ENCODE results near the gene NKPD1.

The NKPD1 gene

GRCh38 chr19:45150180-45150579 is 10.6 kb downstream of the NKPD1 start:
- Histone ChIP-seq H3K27ac (ENCODE audit: low read depth, low read length) (no peak overlapping the region), H3K9ac (ENCODE audit: low read length in 5 of 5) (no peak overlapping the region), H3K36me3 (ENCODE audit: control insufficient read depth in 5 of 5, insufficient read depth in 5 of 5, low read length in 5 of 5) (peaks cover 0 to 20% (median 11%) of the 10 kb centered on the region in 5 donors), H3K4me1 (ENCODE audit: control insufficient read depth in 5 of 5, insufficient read depth in 5 of 5, low read length in 5 of 5) (peaks cover 0 to 28% (median 27%) of the 10 kb centered on the region in 5 donors), H3K9me3 (ENCODE audit: control insufficient read depth in 5 of 5, low read length in 5 of 5) (no peaks in the 10 kb centered on the region), H3K27me3 (ENCODE audit: control insufficient read depth in 5 of 5, insufficient read depth in 4 of 5, low read length in 5 of 5) (peaks cover 21 to 43% (median 36%) of the 10 kb centered on the region in 5 donors), H3K4me3 (ENCODE audit: low read depth in 1 of 5, low read length in 5 of 5) (no peak overlapping the region)

GRCh38 chr19:45149129-45149528 is 11.7 kb downstream of the NKPD1 start:
- Histone ChIP-seq H3K36me3 (ENCODE audit: control insufficient read depth in 5 of 5, insufficient read depth in 5 of 5, low read length in 5 of 5) (peaks cover 0 to 27% (median 17%) of the 10 kb centered on the region in 5 donors), H3K4me3 (ENCODE audit: low read depth in 1 of 5, low read length in 5 of 5) (no peak overlapping the region), H3K27me3 (ENCODE audit: control insufficient read depth in 5 of 5, insufficient read depth in 4 of 5, low read length in 5 of 5) (peaks cover 17 to 38% (median 32%) of the 10 kb centered on the region in 5 donors), H3K4me1 (ENCODE audit: control insufficient read depth in 5 of 5, insufficient read depth in 5 of 5, low read length in 5 of 5) (peaks cover 0 to 26% (median 25%) of the 10 kb centered on the region in 5 donors), H3K9me3 (ENCODE audit: control insufficient read depth in 5 of 5, low read length in 5 of 5) (no peaks in the 10 kb centered on the region), H3K27ac (ENCODE audit: low read depth, low read length) (no peak overlapping the region), H3K9ac (ENCODE audit: low read length in 5 of 5) (no peak overlapping the region)

- Histone ChIP-seq H3K9ac (ENCODE audit: low read length in 5 of 5) (no peak overlapping the region), H3K27ac (ENCODE audit: low read depth, low read length) (no peak overlapping the region), H3K4me1 (ENCODE audit: control insufficient read depth in 5 of 5, insufficient read depth in 5 of 5, low read length in 5 of 5) (peaks cover 0 to 15% (median 14%) of the 10 kb centered on the region in 5 donors), H3K9me3 (ENCODE audit: control insufficient read depth in 5 of 5, low read length in 5 of 5) (no peaks in the 10 kb centered on the region), H3K27me3 (ENCODE audit: control insufficient read depth in 5 of 5, insufficient read depth in 4 of 5, low read length in 5 of 5) (peaks cover 7 to 28% (median 22%) of the 10 kb centered on the region in 5 donors), H3K36me3 (ENCODE audit: control insufficient read depth in 5 of 5, insufficient read depth in 5 of 5, low read length in 5 of 5) (peaks cover 0 to 34% (median 23%) of the 10 kb centered on the region in 5 donors), H3K4me3 (ENCODE audit: low read depth in 1 of 5, low read length in 5 of 5) (no peak overlapping the region)
These were observed 12.7 kb downstream of the NKPD1 start for GRCh38 chr19:45147835-45148676.

- Histone ChIP-seq H3K27me3 (ENCODE audit: control insufficient read depth in 5 of 5, insufficient read depth in 4 of 5, low read length in 5 of 5) (peaks cover 3 to 15% (median 11%) of the 10 kb centered on the region in 5 donors), H3K9ac (ENCODE audit: low read length in 5 of 5) (no peak overlapping the region), H3K36me3 (ENCODE audit: control insufficient read depth in 5 of 5, insufficient read depth in 5 of 5, low read length in 5 of 5) (peaks cover 0 to 47% (median 36%) of the 10 kb centered on the region in 5 donors), H3K4me1 (ENCODE audit: control insufficient read depth in 5 of 5, insufficient read depth in 5 of 5, low read length in 5 of 5) (peaks cover 0 to 2% (median 1%) of the 10 kb centered on the region in 5 donors), H3K9me3 (ENCODE audit: control insufficient read depth in 5 of 5, low read length in 5 of 5) (no peaks in the 10 kb centered on the region), H3K27ac (ENCODE audit: low read depth, low read length) (no peak overlapping the region), H3K4me3 (ENCODE audit: low read depth in 1 of 5, low read length in 5 of 5) (no peak overlapping the region)
These were observed 14.0 kb downstream of the NKPD1 start for GRCh38 chr19:45146741-45147205.

- Histone ChIP-seq H3K4me3 (ENCODE audit: low read depth in 1 of 5, low read length in 5 of 5) (no peak overlapping the region), H3K9ac (ENCODE audit: low read length in 5 of 5) (no peak overlapping the region), H3K27me3 (ENCODE audit: control insufficient read depth in 5 of 5, insufficient read depth in 4 of 5, low read length in 5 of 5) (peaks cover under 1 to 10% (median 6%) of the 10 kb centered on the region in 5 donors), H3K27ac (ENCODE audit: low read depth, low read length) (no peak overlapping the region), H3K9me3 (ENCODE audit: control insufficient read depth in 5 of 5, low read length in 5 of 5) (no peaks in the 10 kb centered on the region), H3K4me1 (ENCODE audit: control insufficient read depth in 5 of 5, insufficient read depth in 5 of 5, low read length in 5 of 5) (no peaks in the 10 kb centered on the region), H3K36me3 (ENCODE audit: control insufficient read depth in 5 of 5, insufficient read depth in 5 of 5, low read length in 5 of 5) (peaks cover 0 to 52% (median 41%) of the 10 kb centered on the region in 5 donors)
These were observed 14.5 kb downstream of the NKPD1 start for GRCh38 chr19:45146251-45146650.

- H3K9me3 ChIP-seq (ENCODE audit: control insufficient read depth in 5 of 5, low read length in 5 of 5) = no peaks in the 10 kb centered on the region
- no peak overlapping the region for H3K4me3 ChIP-seq (ENCODE audit: low read depth in 1 of 5, low read length in 5 of 5)
- peaks cover 0 to 3% (median 0%) of the 10 kb centered on the region in 5 donors for H3K27me3 ChIP-seq (ENCODE audit: control insufficient read depth in 5 of 5, insufficient read depth in 4 of 5, low read length in 5 of 5)
- no peak overlapping the region for H3K9ac ChIP-seq (ENCODE audit: low read length in 5 of 5)
- peaks cover 0 to 59% (median 47%) of the 10 kb centered on the region in 5 donors for H3K36me3 ChIP-seq (ENCODE audit: control insufficient read depth in 5 of 5, insufficient read depth in 5 of 5, low read length in 5 of 5)
- H3K4me1 ChIP-seq (ENCODE audit: control insufficient read depth in 5 of 5, insufficient read depth in 5 of 5, low read length in 5 of 5) = no peaks in the 10 kb centered on the region
- no peak overlapping the region for H3K27ac ChIP-seq (ENCODE audit: low read depth, low read length)
These were observed 15.3 kb downstream of the NKPD1 start for GRCh38 chr19:45145270-45146189.

GRCh38 chr19:45144431-45145269 is 16.1 kb downstream of the NKPD1 start:
- Histone ChIP-seq H3K4me1 (ENCODE audit: control insufficient read depth in 5 of 5, insufficient read depth in 5 of 5, low read length in 5 of 5) (no peaks in the 10 kb centered on the region), H3K27ac (ENCODE audit: low read depth, low read length) (no peak overlapping the region), H3K36me3 (ENCODE audit: control insufficient read depth in 5 of 5, insufficient read depth in 5 of 5, low read length in 5 of 5) (peaks cover 0 to 59% (median 47%) of the 10 kb centered on the region in 5 donors), H3K4me3 (ENCODE audit: low read depth in 1 of 5, low read length in 5 of 5) (no peak overlapping the region), H3K9ac (ENCODE audit: low read length in 5 of 5) (no peak overlapping the region), H3K9me3 (ENCODE audit: control insufficient read depth in 5 of 5, low read length in 5 of 5) (no peaks in the 10 kb centered on the region), H3K27me3 (ENCODE audit: control insufficient read depth in 5 of 5, insufficient read depth in 4 of 5, low read length in 5 of 5) (no peaks in the 10 kb centered on the region)

- H3K4me1 ChIP-seq (ENCODE audit: control insufficient read depth in 5 of 5, insufficient read depth in 5 of 5, low read length in 5 of 5) = no peaks in the 10 kb centered on the region
These were observed 18.1 kb downstream of the NKPD1 start for GRCh38 chr19:45142726-45143110.

GRCh38 chr19:45142016-45142725 is 18.6 kb downstream of the NKPD1 start:
- H3K27ac ChIP-seq (ENCODE audit: low read depth, low read length) = no peak overlapping the region
- no peak overlapping the region for H3K9ac ChIP-seq (ENCODE audit: low read length in 5 of 5)
- peaks cover 0 to 4% (median 3%) of the 10 kb centered on the region in 5 donors for H3K4me1 ChIP-seq (ENCODE audit: control insufficient read depth in 5 of 5, insufficient read depth in 5 of 5, low read length in 5 of 5)
- H3K27me3 ChIP-seq (ENCODE audit: control insufficient read depth in 5 of 5, insufficient read depth in 4 of 5, low read length in 5 of 5) = no peaks in the 10 kb centered on the region
- peaks cover 0 to 55% (median 47%) of the 10 kb centered on the region in 5 donors for H3K36me3 ChIP-seq (ENCODE audit: control insufficient read depth in 5 of 5, insufficient read depth in 5 of 5, low read length in 5 of 5)
- H3K9me3 ChIP-seq (ENCODE audit: control insufficient read depth in 5 of 5, low read length in 5 of 5) = no peaks in the 10 kb centered on the region
- no peak overlapping the region for H3K4me3 ChIP-seq (ENCODE audit: low read depth in 1 of 5, low read length in 5 of 5)

More at GRCh38 chr19:45142726-45143110, 18.1 kb downstream of the NKPD1 start:
- no peaks in the 10 kb centered on the region for H3K27me3 ChIP-seq (ENCODE audit: control insufficient read depth in 5 of 5, insufficient read depth in 4 of 5, low read length in 5 of 5)
- peak overlapping the region in 1 of 5 donors; percentile 17 for H3K9ac ChIP-seq (ENCODE audit: low read length in 5 of 5)
- H3K36me3 ChIP-seq (ENCODE audit: control insufficient read depth in 5 of 5, insufficient read depth in 5 of 5, low read length in 5 of 5) = peaks cover 0 to 59% (median 47%) of the 10 kb centered on the region in 5 donors
- H3K27ac ChIP-seq (ENCODE audit: low read depth, low read length) = no peak overlapping the region
- no peak overlapping the region for H3K4me3 ChIP-seq (ENCODE audit: low read depth in 1 of 5, low read length in 5 of 5)
- H3K9me3 ChIP-seq (ENCODE audit: control insufficient read depth in 5 of 5, low read length in 5 of 5) = no peaks in the 10 kb centered on the region

All from subcutaneous abdominal adipose tissue (tissue), 5 donors.